B cell (primary cell): ENCODE measurements around the gene TYK2.
"Not testable (repeated sequence)": the region's sequence is repeated elsewhere in the genome, so short reads cannot be mapped to it uniquely, and the experiment has no call there.

Experiments used
- EZH2 ChIP-seq: IDR thresholded peaks from 2 replicates; pipeline ENCODE4 v1.6.1; 2012; ENCODE audit warnings: borderline replicate concordance, low read depth, mild to moderate bottlenecking, moderate library complexity, low read length; ENCODE audit not compliant: insufficient read depth, poor library complexity, severe bottlenecking
- TF ChIP-seq, protein P1 (sequence below): fragments of 200-600 bp; IDR thresholded peaks from one replicate; pipeline ENCODE4 v1.8.0; 2022; ENCODE audit warnings: antibody characterized with exemption, mild to moderate bottlenecking

DNA sequence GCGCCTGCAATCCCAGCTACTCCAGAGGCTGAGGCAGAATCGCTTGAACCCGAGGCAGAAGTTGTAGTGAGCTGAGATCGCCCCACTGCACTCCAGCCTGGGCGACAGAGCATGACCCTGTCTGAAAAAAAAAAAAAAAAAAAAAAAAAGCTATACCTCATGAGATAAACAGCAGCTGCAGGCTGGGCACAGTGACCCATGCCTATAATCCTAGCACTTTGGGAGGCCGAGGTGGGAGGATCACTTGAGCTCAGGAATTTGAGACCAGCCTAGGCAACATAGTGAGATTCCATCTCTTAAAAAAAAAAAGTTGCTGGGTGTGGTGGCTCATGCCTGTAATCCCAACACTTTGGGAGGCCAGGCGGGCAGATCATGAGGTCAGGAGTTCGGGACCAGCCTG lies 19.0 kb upstream of the TYK2 start:
- TF ChIP-seq, protein P1, sequence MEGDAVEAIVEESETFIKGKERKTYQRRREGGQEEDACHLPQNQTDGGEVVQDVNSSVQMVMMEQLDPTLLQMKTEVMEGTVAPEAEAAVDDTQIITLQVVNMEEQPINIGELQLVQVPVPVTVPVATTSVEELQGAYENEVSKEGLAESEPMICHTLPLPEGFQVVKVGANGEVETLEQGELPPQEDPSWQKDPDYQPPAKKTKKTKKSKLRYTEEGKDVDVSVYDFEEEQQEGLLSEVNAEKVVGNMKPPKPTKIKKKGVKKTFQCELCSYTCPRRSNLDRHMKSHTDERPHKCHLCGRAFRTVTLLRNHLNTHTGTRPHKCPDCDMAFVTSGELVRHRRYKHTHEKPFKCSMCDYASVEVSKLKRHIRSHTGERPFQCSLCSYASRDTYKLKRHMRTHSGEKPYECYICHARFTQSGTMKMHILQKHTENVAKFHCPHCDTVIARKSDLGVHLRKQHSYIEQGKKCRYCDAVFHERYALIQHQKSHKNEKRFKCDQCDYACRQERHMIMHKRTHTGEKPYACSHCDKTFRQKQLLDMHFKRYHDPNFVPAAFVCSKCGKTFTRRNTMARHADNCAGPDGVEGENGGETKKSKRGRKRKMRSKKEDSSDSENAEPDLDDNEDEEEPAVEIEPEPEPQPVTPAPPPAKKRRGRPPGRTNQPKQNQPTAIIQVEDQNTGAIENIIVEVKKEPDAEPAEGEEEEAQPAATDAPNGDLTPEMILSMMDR: not testable (repeated sequence)
- TF ChIP-seq EZH2: not testable (repeated sequence)
